HG03039 (cell line): Measurements from ENCODE around the gene JMJD1C.
"Not testable (repeated sequence)": the region's sequence is repeated elsewhere in the genome, so short reads cannot be mapped to it uniquely, and the experiment has no call there.

ENCODE experiments used
- ATAC-seq: cut with Tn5 transposase; IDR thresholded peaks from one replicate; pipeline ENCODE4 v1.9.1; 2021; ENCODE audit warnings: mild to moderate bottlenecking, moderate library complexity; ENCODE audit not compliant: unreplicated experiment

The JMJD1C gene

DNA sequence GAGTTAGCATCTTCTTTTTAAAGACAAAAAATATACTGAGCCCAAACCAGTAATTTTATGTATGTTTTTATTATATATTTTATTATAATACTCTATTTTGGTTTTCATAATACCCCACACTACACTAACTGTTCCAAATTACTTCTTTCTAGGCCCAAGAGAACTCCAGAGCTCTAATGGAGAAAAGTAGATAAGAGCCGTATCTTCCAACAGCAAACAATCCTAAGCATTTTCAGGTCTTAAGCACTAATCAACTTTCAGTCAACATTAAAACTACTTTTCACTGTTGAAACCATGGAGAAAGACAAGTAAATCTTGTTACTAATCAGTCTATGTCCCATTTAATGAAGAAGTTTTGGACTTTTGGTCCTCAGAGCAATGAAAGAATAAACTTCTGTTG lies 55.1 kb downstream of the JMJD1C start:
- no peak for ATAC-seq

DNA sequence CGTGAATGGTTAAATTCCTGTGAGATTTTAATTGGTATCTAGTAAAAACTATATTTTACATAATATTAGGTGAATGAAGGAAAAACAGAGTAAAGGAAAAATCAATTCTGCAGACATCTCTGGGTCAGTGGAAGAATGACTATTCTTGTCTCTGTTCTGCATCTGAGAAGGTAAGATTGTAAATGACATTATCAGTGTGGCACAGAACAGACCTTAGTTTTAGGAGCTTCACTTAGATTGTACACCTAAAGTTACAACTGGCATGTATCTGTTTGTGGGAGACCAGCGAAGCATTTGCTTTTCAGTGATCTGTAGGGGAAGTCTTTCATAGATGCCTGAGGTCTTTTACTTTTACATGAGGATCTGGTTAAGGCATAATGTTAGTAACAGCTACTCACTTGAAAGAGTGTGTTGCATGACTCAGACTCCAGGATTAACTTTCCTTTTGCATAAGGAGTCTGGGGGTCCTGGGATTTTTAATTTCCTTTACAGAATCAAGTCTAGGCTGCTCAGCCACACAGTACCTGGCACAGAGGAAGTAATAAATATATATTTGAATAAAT lies 56.2 kb downstream of the JMJD1C start:
- no peak for ATAC-seq

DNA sequence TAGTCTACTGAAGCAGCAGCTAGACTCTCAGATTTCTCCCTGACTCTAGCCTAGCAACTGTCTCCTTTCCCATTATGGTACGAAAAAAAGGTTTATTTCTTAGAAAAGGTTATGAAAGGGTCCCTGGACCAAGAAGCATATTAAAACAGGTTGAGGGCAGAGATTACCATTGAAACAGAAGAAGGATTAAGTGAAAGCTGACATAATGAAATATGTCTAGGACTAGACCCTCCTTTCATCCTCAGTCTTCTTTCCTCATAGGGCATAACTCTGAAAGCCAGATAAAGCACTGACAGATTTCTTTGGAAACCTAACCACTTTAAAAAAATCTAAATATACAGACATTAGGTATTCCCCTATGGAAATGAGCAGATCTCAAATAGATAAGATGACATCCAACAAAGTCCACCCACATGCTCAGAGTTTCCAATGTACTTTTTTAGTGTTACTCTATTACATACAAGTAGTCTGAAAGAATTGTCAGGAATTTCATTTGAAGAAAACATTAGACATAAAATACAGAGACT lies 58.6 kb downstream of the JMJD1C start:
- no peak for ATAC-seq

DNA sequence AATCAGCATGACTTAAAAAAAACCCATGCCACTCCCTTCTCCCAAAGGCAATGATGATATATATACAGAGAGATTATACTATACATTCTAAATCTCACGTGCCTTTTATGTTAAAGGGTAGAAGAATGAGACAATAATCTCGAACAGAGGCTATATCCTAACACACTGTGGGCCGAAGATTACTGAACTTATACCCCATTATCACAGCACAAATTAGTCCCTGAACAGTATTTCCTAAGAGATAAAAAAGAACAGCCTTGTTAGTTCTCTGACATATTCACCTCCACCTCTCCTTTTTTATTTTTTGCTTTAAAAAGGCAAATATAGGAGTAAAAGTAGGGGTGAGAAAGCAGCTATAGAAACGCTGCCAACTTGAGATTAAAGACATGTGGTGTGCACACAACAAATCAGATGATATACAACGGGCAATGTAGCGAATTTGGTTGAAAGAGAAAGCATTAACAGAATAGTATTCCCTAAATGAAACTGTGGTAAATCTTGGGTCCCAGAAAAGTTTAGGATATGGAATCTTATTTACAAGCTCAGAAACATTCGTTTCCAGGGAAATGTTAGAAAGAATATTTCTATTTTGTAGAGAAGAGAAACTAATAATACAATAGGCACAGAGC lies 69.5 kb downstream of the JMJD1C start:
- no peak for ATAC-seq

DNA sequence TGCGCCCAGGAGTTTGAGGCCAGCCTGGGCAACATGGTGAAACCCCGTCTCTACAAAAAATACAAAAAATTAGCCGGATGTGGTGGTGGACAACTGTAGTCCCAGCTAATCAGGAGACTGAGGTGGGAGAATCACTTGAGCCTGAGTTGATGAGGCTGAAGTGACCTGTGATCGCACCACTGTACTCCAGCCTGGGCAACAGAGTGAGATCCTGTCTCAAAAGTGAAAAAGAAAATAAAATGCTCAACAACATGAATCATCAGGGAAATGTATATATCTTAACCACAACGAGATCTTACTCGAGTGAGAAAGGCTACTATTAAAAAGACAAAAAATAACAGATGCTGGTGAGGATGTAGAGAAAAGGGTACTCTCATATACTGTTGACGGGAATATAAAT lies 72.7 kb downstream of the JMJD1C start:
- no peak for ATAC-seq

DNA sequence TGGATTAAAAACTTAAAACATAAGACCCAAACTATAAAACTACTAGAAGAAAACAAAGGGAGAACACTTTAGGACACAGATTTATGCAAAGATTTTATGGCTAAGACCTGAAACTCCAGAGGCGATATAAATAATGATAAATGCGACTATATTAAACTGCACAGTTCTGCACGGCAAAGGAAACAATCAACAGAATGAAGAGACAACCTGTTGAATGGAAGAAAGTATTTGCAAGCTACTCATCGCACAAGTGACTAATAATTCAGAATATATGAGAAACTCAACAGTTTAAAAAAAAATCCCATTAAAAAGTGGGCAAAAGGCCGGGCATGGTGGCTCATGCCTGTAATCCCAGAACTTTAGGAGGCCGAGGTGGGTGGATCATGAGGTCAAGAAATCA lies 73.6 kb downstream of the JMJD1C start:
- no peak for ATAC-seq

DNA sequence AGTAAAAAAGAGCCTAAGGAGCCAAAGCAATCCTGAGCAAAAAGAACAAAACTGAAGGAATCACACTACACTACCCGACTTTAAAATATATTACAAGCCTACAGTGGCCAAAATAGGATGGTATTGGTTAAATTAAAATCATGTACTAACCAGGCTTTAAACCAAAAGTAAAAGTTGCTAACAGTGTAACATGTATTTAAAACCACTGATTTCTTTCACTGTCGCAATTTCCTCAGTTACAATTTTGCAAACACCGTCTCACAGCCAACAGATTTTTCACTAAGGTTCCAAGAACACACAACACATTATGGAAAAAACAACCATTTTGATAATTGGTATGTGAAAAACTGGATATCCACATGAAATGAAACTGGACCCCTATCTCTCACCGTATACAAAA lies 74.0 kb downstream of the JMJD1C start:
- no peak for ATAC-seq

DNA sequence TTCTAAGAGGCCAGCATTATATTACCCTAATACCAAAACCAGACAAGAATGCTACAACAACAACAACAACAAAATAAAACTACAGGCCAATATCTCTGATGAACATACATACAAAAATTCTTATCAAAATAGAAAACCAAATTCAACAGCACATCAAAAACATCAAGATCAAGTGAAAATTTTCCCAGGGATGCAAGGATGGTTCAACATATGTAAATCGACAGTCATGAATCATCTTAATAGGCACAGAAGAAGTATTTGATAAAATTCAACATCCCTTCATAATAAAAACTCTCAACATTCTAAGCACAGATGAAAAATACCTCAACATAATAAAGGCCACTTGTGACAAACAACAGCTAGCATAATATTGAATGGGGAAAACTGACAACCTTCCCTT lies 75.3 kb downstream of the JMJD1C start:
- ATAC-seq = no peak

DNA sequence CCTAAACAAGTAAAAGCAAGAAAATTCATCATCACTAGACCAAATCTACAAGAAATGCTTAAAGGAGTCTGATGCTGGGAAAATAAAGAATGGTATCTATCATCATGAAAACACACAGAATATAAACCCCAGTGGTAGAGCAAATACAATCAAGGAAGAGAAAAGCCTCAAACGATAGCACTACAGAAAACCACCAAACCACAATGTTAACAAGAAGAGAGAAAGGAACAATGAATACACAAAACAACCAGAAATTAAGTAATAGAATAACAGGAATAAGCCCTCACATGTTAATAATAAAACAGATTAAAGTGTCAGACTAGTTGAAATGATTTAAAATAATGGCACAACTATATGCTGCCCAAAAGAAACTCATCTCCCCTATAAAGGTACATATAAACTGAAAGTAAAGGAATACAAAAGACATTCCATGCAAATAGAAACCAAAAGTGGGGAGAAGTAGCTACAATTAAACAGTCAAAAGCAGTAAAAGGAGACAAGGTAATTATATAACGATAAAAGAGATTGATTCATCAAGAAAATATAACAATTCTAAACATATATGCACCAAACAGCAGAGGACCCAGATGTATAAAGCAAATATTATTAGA lies 77.3 kb downstream of the JMJD1C start:
- ATAC-seq = no peak

DNA sequence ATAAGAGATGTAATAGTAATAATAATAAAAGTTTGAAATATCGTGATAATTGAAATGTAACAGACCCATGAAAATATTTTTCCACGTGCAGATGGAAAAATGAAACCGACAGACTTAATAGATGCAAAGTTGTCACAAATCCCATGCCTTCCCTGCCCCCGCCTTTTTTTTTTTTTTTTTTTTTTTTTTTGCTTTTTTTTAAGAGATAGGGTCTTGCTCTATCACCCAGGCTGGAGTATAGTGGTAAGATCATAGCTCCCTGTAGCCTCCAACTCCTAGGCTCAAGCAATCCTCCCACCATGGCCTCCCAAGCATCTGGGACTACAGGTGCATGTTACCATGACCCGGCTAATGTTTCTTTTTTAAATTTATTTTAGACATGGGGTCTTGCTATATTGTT lies 80.5 kb downstream of the JMJD1C start:
- no peak for ATAC-seq

DNA sequence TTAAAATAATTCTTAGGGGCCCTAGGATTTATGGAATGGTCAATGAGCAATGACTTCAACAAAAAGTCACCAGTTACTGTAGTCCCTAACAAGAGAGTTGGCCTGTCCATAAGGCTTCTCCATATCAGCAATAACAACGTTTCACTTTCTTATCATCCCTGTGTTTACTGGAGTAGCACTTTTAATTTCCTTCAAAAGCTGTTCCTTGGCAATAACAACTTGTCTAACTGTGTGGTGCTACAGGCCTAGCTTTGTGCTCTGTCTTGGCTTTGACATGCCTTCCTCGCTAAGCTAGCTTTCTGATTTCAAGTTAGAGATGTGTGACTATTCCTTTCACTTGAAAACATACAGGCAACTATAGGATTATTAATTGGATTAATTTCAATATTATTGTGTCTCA lies 81.1 kb downstream of the JMJD1C start:
- ATAC-seq = no peak

DNA sequence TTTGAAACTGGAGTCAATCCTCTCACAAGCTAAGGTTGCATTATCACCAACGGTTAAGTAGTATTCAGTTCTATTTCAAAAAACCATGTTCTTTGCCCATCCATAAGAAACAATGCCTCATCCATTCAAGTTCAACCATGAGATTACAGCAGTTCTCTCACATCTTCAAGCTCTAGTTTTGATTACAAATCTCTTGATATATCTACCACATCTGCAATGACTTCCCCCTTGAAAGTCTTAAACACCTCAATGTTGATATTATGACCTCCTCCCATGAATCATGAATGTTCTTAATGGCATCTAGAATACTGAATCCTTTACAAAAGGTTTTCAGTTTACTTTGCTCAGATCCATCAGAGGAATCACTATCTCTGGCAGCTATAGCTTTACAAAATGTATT lies 81.8 kb downstream of the JMJD1C start:
- ATAC-seq = no peak

DNA sequence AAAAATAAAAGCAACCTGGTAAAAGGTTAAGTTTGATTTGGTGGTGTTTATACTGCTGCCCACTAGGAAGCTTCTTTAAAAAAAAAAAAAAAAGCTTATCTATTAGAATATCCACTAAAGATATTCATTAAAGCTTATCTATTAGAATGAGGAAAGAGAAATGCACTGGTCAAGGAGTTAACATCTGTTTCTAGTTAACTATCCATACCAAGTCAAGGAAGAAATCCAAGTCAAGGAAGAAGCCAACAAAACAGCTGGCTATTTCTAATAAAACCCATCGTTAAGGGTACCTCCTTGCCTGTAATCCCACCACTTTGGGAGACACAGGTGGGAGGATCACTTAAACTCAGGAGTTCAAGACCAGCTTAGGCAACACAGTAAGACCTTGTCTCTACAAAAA lies 82.6 kb downstream of the JMJD1C start:
- no peak for ATAC-seq

DNA sequence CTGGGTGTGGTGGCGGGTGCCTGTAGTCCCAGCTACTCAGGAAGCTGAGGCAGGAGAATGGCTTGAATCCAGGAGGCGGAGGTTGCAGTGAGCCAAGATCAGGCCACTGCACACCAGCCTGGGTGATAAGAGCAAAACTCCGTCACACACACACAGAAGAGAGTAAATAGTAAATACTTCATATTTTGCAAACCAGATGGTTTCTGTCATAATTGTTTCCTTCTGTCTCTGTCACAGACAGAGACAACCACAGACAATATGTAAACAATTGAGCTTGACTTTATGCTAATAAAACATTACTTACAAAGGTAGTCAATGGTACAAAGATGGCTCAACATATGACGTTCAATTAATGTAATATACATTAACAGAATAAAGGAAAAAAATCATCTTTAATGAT lies 83.7 kb downstream of the JMJD1C start:
- ATAC-seq = no peak

DNA sequence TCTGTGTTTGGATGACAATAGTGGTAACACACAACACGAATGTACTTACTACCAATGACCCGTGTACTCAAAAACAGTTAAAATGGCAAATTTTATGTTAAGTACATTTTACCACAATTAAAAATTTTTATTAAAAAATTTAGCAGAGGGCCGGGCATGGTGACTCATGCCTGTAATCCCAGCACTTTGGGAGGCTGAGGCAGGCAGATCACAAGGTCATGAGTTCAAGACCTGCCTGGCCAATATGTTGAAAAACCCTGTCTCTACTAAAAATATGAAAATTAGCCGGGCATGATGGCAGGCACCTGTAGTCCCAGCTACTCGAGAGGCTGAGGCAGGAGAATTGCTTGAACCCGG lies 88.5 kb downstream of the JMJD1C start:
- not testable (repeated sequence) for ATAC-seq

DNA sequence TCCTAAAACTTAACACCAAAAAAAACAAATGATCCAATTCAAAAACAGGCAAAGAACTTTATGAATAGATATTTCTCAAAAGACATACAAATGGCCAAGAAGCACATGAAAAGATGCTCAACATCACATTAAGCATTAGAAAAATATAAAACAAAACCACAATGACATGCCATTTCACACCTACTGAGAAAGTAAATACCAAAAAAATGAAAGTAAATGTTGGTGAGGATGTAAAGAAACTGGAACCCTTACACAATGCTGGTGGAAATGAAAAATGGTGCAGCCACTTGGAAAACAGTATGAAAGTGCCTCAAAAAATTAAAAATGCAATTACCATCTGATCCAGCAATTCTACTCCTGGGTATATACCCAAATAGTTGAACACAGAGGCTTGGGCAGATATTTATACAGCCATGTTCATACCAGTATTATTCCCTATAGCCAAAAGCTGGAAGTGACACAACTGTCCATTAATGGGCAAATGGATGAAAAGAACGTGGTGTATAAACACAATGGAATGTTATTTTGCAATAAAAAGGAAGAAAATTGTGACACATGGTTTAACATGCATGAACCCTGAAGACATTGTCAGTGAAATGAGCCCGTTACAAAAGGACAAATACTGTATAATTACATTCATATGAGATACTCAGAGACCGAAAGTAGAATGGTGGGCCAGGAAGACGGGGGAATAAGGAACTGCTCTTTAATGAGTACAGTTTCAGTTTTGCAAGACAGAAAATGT lies 89.0 kb downstream of the JMJD1C start:
- ATAC-seq = peak; percentile 97

DNA sequence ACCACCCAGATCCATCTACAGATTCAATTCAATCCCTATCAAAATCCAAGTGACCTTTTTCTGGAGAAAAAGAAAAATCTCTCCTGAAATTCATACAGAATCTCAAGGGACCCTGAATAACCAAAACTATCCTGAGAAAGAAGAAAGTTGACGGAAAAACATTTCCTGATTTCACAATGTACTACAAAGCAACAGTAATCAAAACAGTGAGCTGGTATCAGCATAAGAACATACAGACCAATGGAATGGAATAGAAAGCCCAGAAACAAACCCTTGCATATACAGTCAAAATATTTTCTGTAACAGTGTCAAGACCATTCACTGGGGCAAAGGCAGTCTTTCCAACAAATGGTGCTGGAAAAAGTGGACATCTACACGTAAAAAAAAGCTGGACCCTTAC lies 89.9 kb downstream of the JMJD1C start:
- no peak for ATAC-seq

DNA sequence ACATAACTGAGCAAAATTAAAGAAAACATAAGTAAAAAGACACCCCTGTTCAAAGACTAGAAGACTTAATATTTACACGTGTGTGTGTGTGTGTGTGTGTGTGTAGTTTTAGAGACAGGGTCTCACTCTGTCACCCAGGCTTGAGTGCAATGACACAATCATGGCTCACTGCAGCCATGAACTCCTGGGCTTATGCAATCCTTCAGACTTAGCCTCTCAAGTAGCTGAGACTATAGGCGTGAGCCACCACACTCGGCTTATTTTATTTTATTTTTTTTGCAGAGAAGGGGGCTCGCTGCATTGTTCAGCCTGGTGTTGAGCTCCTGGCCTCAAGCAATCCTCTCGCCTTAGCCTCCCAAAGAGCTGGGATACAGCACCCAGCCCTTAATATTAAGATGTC lies 90.3 kb downstream of the JMJD1C start:
- ATAC-seq = no peak

DNA sequence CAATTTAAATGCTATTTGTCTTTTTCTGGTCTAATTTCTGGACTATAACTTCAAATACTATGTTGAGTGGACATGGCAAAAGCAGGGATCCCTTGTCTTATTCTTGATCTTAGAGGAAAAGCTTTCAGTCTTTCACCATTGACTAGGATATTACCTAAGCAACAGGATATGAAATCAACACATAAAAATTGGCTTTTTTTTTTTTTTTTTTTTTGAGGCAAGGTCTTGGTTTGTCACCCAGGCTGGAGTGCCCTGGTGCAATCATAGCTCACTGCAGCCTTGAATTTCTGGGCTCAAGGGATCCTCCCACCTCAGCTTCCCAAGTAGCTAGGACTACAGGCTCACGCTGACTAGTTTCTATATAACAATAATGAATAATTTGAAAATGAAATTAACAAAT lies 90.8 kb downstream of the JMJD1C start:
- no peak for ATAC-seq

DNA sequence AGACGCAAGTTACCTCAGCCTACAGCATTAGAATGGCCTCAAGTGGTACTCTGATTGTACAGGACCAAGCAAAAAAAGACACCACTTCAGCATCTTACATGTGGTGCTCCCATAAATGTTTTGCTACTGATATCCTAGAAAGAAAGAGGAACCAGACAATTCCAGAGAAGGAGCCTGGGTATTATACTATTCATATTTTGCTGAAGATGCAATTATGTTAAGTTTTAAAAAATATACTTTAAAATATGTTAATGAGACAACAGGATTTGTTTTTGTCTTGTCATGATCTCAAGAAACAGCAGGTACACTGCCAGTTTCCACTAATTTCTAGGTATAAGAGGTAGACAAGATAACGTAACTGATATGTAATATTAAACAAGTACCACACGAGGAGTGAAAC lies 92.6 kb downstream of the JMJD1C start:
- no peak for ATAC-seq

DNA sequence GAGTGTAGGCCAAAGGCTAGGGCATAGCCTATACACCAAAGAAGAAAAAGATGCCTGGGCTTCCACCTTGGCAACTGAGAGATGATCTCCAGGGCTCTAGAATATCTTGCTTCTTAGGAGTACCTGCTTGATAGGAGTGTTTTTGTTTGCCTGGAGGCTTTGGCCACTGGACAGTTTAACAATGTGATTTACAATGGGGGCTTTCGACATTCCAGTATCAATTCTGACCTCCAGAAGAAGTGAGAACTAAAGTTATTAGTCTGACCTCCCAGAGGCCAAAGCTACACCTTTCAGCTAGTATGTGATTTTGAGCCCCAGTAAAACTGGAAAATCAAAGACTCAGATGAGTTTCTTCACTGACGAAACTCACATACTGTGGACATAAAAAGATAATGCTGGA lies 96.1 kb downstream of the JMJD1C start:
- ATAC-seq = no peak

DNA sequence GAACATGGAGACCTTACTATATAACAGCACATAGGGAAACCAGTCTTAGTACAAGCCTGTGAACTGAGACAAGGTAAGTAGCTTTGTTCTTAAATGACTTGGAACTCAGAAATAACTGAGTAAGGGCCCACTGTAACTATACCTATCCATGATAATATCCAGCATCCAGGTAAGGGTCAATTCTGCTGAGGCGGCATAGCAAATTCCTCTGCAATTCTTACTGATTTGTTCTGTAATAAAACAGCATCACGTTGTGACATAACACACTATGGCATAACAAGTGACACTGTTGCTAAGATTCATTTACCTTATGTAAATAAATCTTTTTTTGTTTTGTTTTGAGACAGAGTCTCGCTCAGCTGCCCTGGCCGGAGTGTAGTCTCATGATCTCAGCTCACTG lies 97.4 kb downstream of the JMJD1C start:
- no peak for ATAC-seq
